Measurements from ENCODE around the gene PCID2. TPM values are rescaled to one million over a fixed set of nuclear protein-coding genes. Genes with fewer than 3 reads are reported as not detected.
"Not testable (repeated sequence)": the region's sequence is repeated elsewhere in the genome, so short reads cannot be mapped to it uniquely, and the experiment has no call there.

PCID2 gene
- total RNA-seq, 1 experiment from 2014 or later, result 83.8 TPM

- DNase-seq (ENCODE audit: low read depth), result no peak
Measured at GRCh38 chr13:113166266-113166665, 42.2 kb downstream of the PCID2 start.

DNA sequence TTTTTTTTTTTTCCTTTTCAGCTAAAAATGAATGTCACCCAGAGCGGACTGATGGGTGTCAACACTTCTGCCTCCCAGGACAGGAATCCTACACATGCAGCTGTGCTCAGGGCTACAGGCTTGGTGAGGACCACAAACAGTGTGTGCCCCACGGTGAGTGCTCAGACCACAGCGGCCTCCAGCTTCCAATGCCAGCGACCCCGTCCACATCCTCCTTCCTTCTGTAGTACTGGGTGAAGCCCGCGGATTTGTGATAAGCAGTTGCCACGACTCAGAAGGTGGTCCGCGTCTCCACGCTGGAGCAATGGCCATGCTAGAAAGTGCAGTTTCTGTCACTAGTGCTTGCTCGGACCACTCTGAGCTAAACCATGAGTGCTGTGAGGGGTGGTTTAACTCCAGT lies 44.0 kb downstream of the PCID2 start:
- no peak for DNase-seq (ENCODE audit: low read depth)

GRCh38 chr13:113162783-113163685 lies 45.4 kb downstream of the PCID2 start:
- DNase-seq (ENCODE audit: low read depth), result peak; percentile 60

DNA sequence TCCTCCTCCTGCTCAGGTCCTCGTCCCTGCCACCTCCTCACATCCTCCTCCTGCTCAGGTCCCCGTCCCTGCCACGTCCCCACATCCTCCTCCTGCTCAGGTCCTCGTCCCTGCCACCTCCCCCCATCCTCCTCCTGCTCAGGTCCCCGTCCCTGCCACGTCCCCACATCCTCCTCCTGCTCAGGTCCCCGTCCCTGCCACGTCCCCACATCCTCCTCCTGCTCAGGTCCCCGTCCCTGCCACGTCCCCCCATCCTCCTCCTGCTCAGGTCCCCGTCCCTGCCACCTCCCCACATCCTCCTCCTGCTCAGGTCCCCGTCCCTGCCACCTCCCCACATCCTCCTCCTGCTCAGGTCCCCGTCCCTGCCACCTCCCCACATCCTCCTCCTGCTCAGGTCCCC lies 46.5 kb downstream of the PCID2 start:
- DNase-seq (ENCODE audit: low read depth), result not testable (repeated sequence)

DNA sequence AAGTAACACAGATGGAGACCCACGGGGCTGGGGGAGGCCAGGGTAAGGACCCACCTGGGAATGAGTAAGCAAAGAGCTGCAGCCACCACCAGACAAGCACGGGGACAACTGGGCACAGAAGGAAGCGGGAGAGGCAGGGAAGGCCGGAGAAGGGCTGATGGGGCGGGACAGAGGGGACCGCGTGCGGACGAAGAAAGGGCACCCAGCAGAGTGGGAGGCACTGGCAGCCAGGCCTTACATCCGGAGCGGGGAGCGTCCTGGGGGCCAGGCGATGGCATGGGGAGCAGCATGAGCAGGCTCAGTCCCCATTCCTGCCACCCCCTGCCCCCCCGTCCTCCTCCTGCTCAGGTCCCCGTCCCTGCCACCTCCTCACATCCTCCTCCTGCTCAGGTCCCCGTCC lies 47.0 kb downstream of the PCID2 start:
- no peak for DNase-seq (ENCODE audit: low read depth)

DNA sequence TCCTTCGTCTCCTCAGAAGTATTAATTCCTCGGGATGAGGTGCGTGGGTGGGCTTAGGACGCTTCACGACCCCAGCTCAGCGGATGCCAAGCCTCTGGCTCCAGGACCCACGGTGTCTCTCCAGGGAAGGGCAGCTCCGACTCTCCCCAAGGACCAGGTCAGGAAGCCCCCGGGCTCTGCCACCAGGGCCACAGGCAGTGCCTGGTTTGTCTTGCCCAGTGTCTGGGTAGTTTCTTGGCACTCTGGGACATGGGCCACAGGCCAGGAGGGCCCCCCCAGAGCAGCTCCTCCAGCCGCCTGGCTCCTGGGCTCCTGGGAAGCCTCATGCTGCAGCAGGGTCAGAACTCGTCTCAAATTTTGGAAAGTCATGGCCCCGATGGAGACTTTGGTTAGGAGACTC lies 47.5 kb downstream of the PCID2 start:
- DNase-seq (ENCODE audit: low read depth), result no peak

DNA sequence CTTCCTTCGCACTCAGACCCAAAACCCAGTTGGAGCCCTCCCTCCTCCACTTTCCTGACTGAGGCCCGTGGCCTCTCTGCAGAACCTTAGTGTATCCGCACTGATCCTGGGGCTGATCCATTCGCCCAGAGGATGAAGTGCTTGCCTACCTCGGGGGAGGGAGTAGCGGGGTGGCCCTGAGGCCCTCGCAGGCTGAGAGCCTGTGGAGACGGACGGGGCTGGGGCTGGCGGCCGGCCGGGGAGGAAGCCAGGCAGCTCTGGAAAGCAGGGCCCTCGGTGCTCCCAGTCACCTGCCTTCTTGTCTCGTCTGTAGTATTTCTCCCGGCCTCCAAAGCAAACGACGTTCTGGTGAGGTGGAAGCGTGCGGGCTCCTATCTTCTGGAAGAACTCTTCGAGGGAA lies 48.8 kb downstream of the PCID2 start:
- no peak for DNase-seq (ENCODE audit: low read depth)

DNA sequence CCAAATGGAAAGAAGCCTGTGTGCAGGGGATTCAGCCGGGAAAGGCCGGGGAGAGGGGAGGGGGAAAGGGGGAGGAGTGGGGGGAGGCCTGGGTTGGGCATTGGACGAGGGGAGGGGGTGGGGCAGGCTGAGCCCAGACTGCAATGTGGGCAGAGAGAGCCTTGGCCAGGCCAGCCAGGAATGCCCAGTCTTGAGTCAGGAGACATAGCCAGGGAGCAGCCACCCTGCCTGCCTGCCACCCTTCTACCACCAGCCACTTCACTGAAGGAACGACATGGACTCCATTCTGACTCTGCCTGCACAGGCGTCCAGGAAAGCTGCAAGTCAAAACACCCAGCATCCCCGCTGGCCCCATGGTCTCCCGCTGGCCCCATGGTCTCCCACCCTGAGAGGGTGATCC lies 49.5 kb downstream of the PCID2 start:
- DNase-seq (ENCODE audit: low read depth), result no peak

DNA sequence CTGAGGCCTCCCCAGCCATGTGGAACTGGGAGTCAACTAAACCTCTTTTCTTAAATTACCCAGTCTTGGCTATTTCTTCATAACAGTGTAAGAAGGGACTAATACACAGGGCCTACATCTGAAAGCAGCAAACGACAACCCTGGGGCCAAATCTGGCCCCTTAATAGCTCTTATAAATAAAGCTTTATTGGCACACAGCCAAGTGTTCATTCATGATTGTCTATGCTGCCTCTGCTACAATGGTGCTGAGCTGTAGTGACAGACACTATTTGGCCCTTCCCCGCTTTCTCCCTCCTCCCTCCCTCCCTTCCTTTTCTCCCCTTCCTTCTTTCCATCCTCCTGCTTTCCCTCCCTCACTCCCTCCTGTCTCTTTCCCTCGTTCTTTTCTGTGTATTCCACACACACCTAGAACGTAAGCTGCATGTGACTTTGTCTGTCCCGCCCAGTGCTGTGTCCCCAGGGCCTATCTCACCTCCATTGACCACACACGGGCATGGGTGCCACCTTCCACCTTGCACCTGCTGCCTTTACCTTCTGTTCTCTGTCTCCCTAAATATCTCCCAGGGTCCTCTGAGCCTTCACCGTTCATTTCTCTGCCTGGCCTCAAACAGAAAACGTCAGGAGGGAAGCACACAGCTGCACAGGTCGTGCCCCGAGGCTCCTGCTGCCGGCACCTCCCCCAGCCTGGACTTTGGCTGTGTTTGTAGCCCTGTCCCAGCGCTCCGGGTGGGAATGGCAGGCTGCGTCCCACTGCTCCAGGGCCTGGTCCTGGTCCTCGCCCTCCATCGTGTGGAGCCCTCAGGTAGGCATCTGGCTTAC lies 50.3 kb downstream of the PCID2 start, which contains the start of gene PROZ:
TSS of gene PROZ (plus strand) at position 720 of the 819 bp plus-strand sequence. CDS start at position 733, 13 bp downstream.
- no peak for DNase-seq (ENCODE audit: low read depth)

DNA sequence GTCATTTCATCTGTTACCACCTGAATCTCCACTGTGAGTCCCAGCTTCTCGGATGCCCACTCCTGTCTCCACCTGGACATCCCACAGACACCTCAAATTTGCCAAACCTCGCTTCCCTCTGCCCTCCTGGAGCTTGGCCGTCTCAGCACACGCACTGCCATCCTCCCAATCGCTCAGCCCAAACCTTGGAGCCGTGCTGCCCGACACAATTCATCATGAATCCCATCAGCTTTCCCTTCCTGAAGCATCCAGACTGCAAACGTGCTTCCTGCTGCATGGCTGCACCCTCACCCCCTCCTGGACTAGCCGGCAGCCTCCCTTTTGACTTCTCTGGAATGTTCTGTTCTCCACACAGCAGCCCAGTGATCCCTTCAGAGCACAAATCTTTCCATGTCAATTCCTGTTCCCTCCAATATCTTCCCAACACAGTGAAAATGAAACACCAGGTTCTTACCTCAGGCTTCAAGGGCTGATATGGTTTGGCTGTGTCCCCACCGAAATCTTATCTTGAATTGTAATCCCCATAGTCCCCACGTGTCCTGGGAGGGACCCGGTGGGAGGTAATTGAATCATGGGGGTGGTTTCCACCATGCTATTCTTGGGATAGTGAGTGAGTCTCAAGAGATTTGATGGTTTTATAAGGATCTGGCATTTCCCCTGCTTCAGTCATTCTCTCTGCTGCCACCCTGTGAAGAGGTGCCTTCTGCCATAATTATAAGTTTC lies 51.1 kb downstream of the PCID2 start:
- DNase-seq (ENCODE audit: low read depth), result no peak

DNA sequence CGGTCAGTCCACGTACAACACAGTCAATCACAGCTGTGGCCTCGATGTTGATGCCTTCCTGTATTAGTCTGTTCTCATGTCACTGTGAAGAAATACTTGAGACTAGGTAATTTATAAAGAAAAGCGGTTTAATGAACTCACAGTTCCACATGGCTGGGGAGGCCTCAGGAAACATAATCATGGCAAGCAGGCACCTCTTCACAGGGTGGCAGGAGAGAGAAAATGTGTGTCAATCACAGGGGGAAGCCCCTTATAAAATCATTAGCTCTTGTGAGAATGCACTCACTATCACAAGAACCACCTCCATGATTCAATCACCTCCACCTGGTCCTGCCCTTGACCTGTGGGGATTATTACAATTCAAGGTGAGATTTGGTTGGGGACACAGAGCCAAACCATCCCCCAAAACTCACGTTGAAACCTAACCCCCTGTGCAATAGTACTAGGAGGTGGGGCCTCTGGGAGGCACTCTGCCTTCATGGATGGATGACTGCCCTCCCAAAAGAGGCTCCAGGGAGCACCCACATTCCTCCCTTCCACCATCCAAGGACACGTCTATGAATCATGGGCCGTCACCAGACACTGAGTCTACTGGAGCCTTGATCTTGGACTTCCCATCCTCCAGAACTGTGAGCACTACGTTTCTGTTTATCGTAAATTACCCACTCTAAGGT lies 52.4 kb downstream of the PCID2 start:
- no peak for DNase-seq (ENCODE audit: low read depth)

- no peak for DNase-seq (ENCODE audit: low read depth)
Measured at GRCh38 chr13:113155201-113155600, 53.3 kb downstream of the PCID2 start.

DNA sequence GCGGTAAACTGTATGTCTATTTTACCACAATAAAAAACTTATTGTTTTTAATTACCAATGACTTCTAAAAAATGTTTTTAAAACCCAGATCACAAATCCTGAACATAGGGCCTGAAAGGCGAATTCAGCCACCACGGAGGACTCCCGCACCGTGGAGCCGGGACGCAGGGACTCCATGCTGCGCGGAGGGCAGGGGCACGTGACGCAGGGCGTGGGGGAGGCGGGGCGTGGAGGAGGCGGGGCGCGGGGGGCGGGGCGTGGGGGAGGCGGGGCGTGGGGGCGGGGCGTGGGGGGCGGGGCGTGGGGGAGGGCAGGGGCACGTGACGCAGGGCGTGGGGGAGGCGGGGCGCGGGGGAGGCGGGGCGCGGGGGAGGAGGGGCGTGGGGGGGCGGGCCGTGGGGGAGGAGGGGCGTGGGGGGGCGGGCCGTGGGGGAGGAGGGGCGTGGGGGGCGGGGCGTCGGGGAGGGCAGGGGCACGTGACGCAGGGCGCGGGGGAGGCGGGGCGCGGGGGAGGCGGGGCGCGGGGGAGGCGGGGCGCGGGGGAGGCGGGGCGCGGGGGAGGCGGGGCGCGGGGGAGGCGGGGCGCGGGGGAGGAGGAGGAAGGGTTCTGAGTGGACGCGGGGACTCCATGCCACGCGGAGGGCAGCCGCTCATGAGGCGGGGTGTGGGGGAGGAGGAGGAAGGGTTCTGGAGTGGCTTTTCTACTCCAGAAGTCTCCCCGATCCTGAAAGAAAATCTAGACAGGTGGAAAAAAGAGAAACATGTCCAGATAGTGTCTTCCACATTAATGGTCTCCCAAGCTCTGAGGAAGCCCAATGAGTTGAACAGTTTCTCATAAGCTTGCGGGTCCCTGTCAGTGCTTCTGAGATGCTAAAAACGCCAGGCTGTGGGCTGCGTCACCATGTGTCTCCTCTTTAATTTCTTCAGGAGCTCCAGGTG lies 54.4 kb downstream of the PCID2 start:
- DNase-seq (ENCODE audit: low read depth), result peak; percentile 60

- no peak for DNase-seq (ENCODE audit: low read depth)
Measured at GRCh38 chr13:113152984-113153809, 55.3 kb downstream of the PCID2 start.

- DNase-seq (ENCODE audit: low read depth), result no peak
Measured at GRCh38 chr13:113152691-113152983, 55.8 kb downstream of the PCID2 start.

DNA sequence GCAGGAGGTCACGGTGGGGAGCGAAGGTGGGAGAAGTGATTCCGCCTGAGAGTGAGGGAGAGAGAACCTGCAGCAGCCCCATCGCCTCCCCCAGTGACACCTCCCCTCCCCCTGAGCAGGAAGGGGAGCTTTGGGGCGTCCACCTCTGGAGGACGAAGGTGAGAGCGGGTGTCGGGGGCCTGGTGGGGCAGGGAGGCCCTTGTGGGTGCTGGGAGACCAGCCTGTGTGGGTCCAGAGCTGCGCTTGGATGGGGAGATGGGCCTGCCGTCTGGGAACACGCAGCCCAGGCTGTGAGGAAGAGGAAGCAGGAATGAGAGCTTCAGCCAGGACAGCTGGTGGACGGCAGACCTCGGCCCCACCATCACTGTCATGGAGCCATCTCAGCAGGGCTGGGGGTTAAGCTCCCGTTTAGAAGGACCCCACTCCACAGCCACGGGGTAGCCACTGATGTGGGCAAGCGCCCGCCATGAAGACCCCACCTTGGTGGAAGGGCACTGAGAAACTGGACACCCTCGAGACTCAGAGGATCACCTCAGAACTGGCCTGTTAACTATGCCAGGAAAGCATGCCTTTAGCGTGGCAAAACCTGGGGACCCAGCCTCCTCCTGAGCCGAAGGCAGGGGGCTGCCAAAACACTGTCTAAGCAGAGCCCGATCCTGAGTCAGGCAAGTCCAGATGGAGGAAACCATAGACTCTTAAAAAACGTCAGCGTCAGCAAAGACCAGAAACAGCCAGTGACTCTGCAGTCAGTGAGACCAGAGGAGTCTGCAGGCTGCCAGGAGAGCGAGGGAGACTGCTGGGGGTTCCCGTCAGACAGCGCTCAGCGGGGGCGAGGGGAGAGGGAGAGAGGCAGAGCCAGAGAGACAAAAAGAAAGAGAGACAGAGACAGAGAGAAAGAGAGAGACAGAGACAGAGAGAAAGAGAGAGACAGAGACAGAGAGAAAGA lies 56.5 kb downstream of the PCID2 start:
- no peak for DNase-seq (ENCODE audit: low read depth)

DNA sequence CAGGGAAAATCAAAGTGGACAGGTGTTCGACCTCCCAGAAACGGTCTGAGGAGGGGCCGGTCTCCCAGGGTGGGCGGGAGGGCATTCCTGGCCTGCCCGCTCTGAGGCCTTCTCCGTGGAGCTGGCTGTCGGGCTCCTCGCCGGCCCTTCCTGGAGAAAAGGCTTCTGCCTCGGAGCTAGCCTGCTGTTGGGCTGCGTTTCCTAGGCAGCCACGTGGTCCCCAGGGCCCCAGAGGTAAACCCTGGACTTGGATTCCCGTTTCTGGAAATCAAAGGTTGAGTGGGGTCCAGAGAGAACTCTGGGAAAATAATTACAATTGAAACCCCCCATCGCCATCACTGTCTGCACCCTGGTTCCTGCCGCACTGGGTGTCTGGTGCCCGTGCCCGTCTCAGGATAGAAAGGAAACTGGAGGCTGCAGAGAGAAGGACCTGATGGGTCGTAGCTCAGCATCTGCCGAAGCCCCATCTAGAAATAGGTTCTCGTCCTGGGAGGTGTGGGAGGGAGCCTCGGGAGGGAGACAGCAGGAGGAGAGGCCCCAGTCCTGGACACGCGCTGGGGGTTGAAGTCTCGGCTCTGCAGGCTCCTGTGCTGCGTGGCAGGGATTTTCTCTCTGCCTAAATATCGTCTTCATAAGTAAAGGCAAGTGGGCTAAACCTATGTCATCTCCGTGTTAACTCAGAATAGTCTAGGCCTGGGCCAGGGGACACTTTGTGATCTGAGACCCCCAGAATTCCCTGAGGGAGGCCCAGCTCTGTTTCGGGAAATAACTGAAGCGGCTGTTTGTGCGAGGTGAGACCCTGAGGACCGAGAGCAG lies 57.7 kb downstream of the PCID2 start:
- DNase-seq (ENCODE audit: low read depth), result no peak

Data from LHCN-M2 (cell line).